ENCODE measurements around the gene HS3ST3A1.

HS3ST3A1 gene

GRCh38 chr17:13485327-13485726, 116.4 kb downstream of the HS3ST3A1 start:
- no peak for DNase-seq

- no peak for DNase-seq
Observed at GRCh38 chr17:13484020-13484419, 117.7 kb downstream of the HS3ST3A1 start.

GRCh38 chr17:13480877-13481276, 120.9 kb downstream of the HS3ST3A1 start:
- DNase-seq = no peak

GRCh38 chr17:13478326-13478830, 123.4 kb downstream of the HS3ST3A1 start:
- DNase-seq = no peak

GRCh38 chr17:13477180-13477611, 124.5 kb downstream of the HS3ST3A1 start:
- DNase-seq = no peak

GRCh38 chr17:13476720-13477119, 125.0 kb downstream of the HS3ST3A1 start:
- no peak for DNase-seq

GRCh38 chr17:13475574-13476223, 126.0 kb downstream of the HS3ST3A1 start:
- DNase-seq = no peak

- DNase-seq = no peak
Observed at GRCh38 chr17:13474073-13474800, 127.5 kb downstream of the HS3ST3A1 start.

GRCh38 chr17:13465678-13466077, 136.1 kb downstream of the HS3ST3A1 start:
- DNase-seq = no peak

GRCh38 chr17:13462673-13463124, 139.0 kb downstream of the HS3ST3A1 start:
- DNase-seq = no peak

- DNase-seq = no peak
Observed at GRCh38 chr17:13462146-13462545, 139.6 kb downstream of the HS3ST3A1 start.

GRCh38 chr17:13460261-13461000, 141.3 kb downstream of the HS3ST3A1 start:
- DNase-seq = no peak

- no peak for DNase-seq
Observed at GRCh38 chr17:13457783-13458182, 143.9 kb downstream of the HS3ST3A1 start.
